GM12878 (cell line): ENCODE data around the gene TMC6. TPM values are rescaled to one million over a fixed set of nuclear protein-coding genes. Genes with fewer than 3 reads are reported as not detected.

Experiments
- ATF3 ChIP-seq: IDR thresholded peaks from 2 replicates; pipeline ENCODE4 v1.6.1; 2011; ENCODE audit warnings: low read depth, mild to moderate bottlenecking, low read length, moderate library complexity, borderline replicate concordance; ENCODE audit errors: extremely low read depth
- E2F4 ChIP-seq: IDR thresholded peaks from 2 replicates; pipeline ENCODE4 v1.6.1; 2012; ENCODE audit warnings: low read depth, low read length, improper control_type of control experiment
- E4F1 ChIP-seq: fragments of 450-650 bp; IDR thresholded peaks from 2 replicates; pipeline ENCODE4 v1.6.1; 2018; ENCODE audit warnings: borderline replicate concordance, mild to moderate bottlenecking; ENCODE audit not compliant: partially characterized antibody
- GATAD2B ChIP-seq: fragments of 450-650 bp; conservative IDR thresholded peaks from 2 replicates; pipeline ENCODE4 v1.6.1; 2017; ENCODE audit warnings: low read depth, mild to moderate bottlenecking, moderate library complexity
- IRF4 ChIP-seq: IDR thresholded peaks from 2 replicates; pipeline ENCODE4 v1.6.1; 2011; ENCODE audit warnings: low read depth, low read length
- MEF2A ChIP-seq: IDR thresholded peaks from 2 replicates; pipeline ENCODE4 v1.6.1; 2011; ENCODE audit warnings: low read depth, mild to moderate bottlenecking, low read length, moderate library complexity; ENCODE audit not compliant: insufficient read depth
- RAD21 ChIP-seq: IDR thresholded peaks from 2 replicates; pipeline ENCODE4 v1.6.1; 2011; ENCODE audit warnings: mild to moderate bottlenecking, low read depth, low read length, moderate library complexity; ENCODE audit not compliant: insufficient read depth
- RBBP5 ChIP-seq: fragments of 200-600 bp; sonication (generic); conservative IDR thresholded peaks from 2 replicates; pipeline ENCODE4 v1.6.1; 2016
- SMC3 ChIP-seq: IDR thresholded peaks from 2 replicates; pipeline ENCODE4 v1.6.1; 2011; ENCODE audit warnings: low read length, improper control_type of control experiment, borderline replicate concordance
- STAT3 ChIP-seq: IDR thresholded peaks from 2 replicates; pipeline ENCODE4 v1.6.1; 2011; ENCODE audit warnings: low read depth, low read length, improper control_type of control experiment
- TBL1XR1 ChIP-seq: IDR thresholded peaks from 2 replicates; pipeline ENCODE4 v1.6.1; 2012; ENCODE audit warnings: low read depth, low read length, improper control_type of control experiment
- TCF3 ChIP-seq: IDR thresholded peaks from 2 replicates; pipeline ENCODE4 v1.6.1; 2012; ENCODE audit warnings: low read depth, mild to moderate bottlenecking, low read length, borderline replicate concordance; ENCODE audit not compliant: insufficient read depth
- WRNIP1 ChIP-seq: IDR thresholded peaks from 2 replicates; pipeline ENCODE4 v1.6.1; 2011; ENCODE audit warnings: low read depth, low read length, improper control_type of control experiment, borderline replicate concordance
- ZBTB4 ChIP-seq: fragments of 450-650 bp; formaldehyde crosslinking; IDR thresholded peaks from 2 replicates; pipeline ENCODE4 v1.4.0; 2022; ENCODE audit warnings: mild to moderate bottlenecking, moderate library complexity
- ZBTB40 ChIP-seq: fragments of 450-650 bp; IDR thresholded peaks from 2 replicates; pipeline ENCODE4 v1.6.1; 2016; ENCODE audit warnings: mild to moderate bottlenecking, moderate library complexity, borderline replicate concordance
- ZNF217 ChIP-seq: fragments of 450-650 bp; IDR thresholded peaks from 2 replicates; pipeline ENCODE4 v1.6.1; 2017; ENCODE audit warnings: antibody characterized with exemption, mild to moderate bottlenecking
- ZZZ3 ChIP-seq: IDR thresholded peaks from 2 replicates; pipeline ENCODE4 v1.6.1; 2011; ENCODE audit warnings: low read depth; ENCODE audit not compliant: control insufficient read depth, insufficient read length
- polyA plus RNA-seq, 11 experiments: library from polyadenylated mRNA; depleted of rRNA in 4 of 11; unstranded in 6 of 11; stranded (reverse) in 5 of 11; fragments of >200 nt; fragmentation: Nextera tagmentation in 4 of 11; fragmentation: Illumina TruSeq in 1 of 11; extraction: Ambion mirVana in 4 of 11; extraction: Trizol in 1 of 11; gene quantifications; 1 replicate in 1 of 11; 2 replicates in 10 of 11; pipeline versions ENCODE4 v1.2.1 to v1.2.3, GENCODE V29; 2011 to 2016; ENCODE audit warnings: inconsistent platforms in 2 of 11, missing spikeins in 2 of 11, low read depth in 1 of 11
- total RNA-seq, 4 experiments: library from RNA; depleted of rRNA in 3 of 4; stranded (reverse); fragments of >200 nt in 3 of 4; fragmentation: Illumina TruSeq in 1 of 4; extraction: Trizol in 1 of 4; gene quantifications; 2 replicates each; pipeline versions ENCODE4 v1.2.1 to v1.2.3, GENCODE V29; 2013 to 2021

Gene TMC6
- total and polyA plus RNA-seq, 10 of the 15 experiments (the other 5 are each of a cell fraction or from before 2014, with no cell fraction given) = 1.9 to 232 (median 60.6) TPM

GRCh38 chr17:78133971-78134898 is 5.7 kb upstream of the TMC6 start (continued):
- TF ChIP-seq SMC3 = peak; percentile 73
- peak; percentile 98 for TF ChIP-seq GATAD2B
- TF ChIP-seq IRF4 = no peak
- TF ChIP-seq STAT3 = no peak
- no peak for TF ChIP-seq ATF3
- no peak for TF ChIP-seq E2F4
- TF ChIP-seq E4F1 = peak; percentile 15
- 0 out of 2 replicates have a peak, but pooled peaks have one; percentile 69 for TF ChIP-seq ZNF217
- TF ChIP-seq ZZZ3 = no peak
- no peak for TF ChIP-seq RBBP5
- TF ChIP-seq RAD21 = peak; percentile 75
- TF ChIP-seq TCF3 = no peak
- TF ChIP-seq ZBTB40 = no peak
- TF ChIP-seq ZBTB4 = no peak
- TF ChIP-seq WRNIP1 = no peak
- TF ChIP-seq MEF2A = no peak
- TF ChIP-seq TBL1XR1 = 0 out of 2 replicates have a peak, but pooled peaks have one; percentile 15
